Astrocyte (in vitro differentiated cells and primary cell): ENCODE results near the gene TUFT1. TPM values are rescaled to one million over a fixed set of nuclear protein-coding genes. Genes with fewer than 3 reads are reported as not detected.

Experiments
- DNase-seq: peaks from one replicate; pipeline ENCODE4 v3.0.0-alpha.2; 2010; ENCODE audit warnings: low read depth
- FAIRE-seq: peaks from 2 replicates; lab custom pipeline; 2011; peaks lifted over from hg19 to GRCh38; lab: Jason Lieb, UNC
- H2AFZ ChIP-seq: 2 replicates; pipeline ENCODE4 v1.6.0; 2012; ENCODE audit warnings: low read depth, low read length, inconsistent platforms
- H3K27ac ChIP-seq: 2 replicates; pipeline ENCODE4 v1.5.1; 2011; ENCODE audit warnings: low read depth, low read length, inconsistent platforms
- H3K27me3 ChIP-seq: 2 replicates; pipeline ENCODE4 v1.6.0; 2011; ENCODE audit warnings: low read length, inconsistent platforms; ENCODE audit not compliant: insufficient read depth
- H3K36me3 ChIP-seq: 2 replicates; pipeline ENCODE4 v1.5.1; 2011; ENCODE audit warnings: low read length, inconsistent platforms; ENCODE audit not compliant: insufficient read depth
- H3K4me1 ChIP-seq: 2 replicates; pipeline ENCODE4 v1.5.1; 2011; ENCODE audit warnings: low read length, inconsistent platforms; ENCODE audit not compliant: insufficient read depth
- H3K4me2 ChIP-seq: 2 replicates; pipeline ENCODE4 v1.6.0; 2012; ENCODE audit warnings: low read length, inconsistent platforms
- H3K4me3 ChIP-seq: 2 replicates; pipeline ENCODE4 v1.5.1; 2011; ENCODE audit warnings: low read depth, mild to moderate bottlenecking, low read length, inconsistent platforms; ENCODE audit not compliant: insufficient read depth
- H3K79me2 ChIP-seq: 2 replicates; pipeline ENCODE4 v1.6.0; 2012; ENCODE audit warnings: mild to moderate bottlenecking, low read length, inconsistent platforms; ENCODE audit not compliant: insufficient read depth
- H3K9ac ChIP-seq: 2 replicates; pipeline ENCODE4 v1.6.0; 2012; ENCODE audit warnings: mild to moderate bottlenecking, low read length, inconsistent platforms
- H3K9me3 ChIP-seq: 2 replicates; pipeline ENCODE4 v1.5.1; 2012; ENCODE audit warnings: low read depth, mild to moderate bottlenecking, low read length, inconsistent platforms; ENCODE audit not compliant: insufficient read depth
- H4K20me1 ChIP-seq: 2 replicates; pipeline ENCODE4 v1.6.0; 2012; ENCODE audit warnings: low read length, inconsistent platforms; ENCODE audit not compliant: insufficient read depth
- H3K27ac Mint-ChIP-seq: one replicate; pipeline ENCODE4 v1.8.0; 2021; ENCODE audit warnings: mild to moderate bottlenecking, mixed read lengths; ENCODE audit not compliant: unreplicated experiment
- H3K27me3 Mint-ChIP-seq: one replicate; pipeline ENCODE4 v1.8.0; 2021; ENCODE audit warnings: low read depth, mixed read lengths; ENCODE audit not compliant: unreplicated experiment
- H3K36me3 Mint-ChIP-seq: one replicate; pipeline ENCODE4 v1.8.0; 2021; ENCODE audit warnings: low read depth, mixed read lengths; ENCODE audit not compliant: unreplicated experiment
- H3K4me1 Mint-ChIP-seq: one replicate; pipeline ENCODE4 v1.8.0; 2021; ENCODE audit warnings: low read depth, mixed read lengths; ENCODE audit not compliant: unreplicated experiment
- H3K4me3 Mint-ChIP-seq: one replicate; pipeline ENCODE4 v1.8.0; 2021; ENCODE audit warnings: mild to moderate bottlenecking, moderate library complexity, mixed read lengths; ENCODE audit not compliant: unreplicated experiment
- H3K9me3 Mint-ChIP-seq: one replicate; pipeline ENCODE4 v1.8.0; 2021; ENCODE audit warnings: mild to moderate bottlenecking, mixed read lengths; ENCODE audit not compliant: unreplicated experiment
- EZH2 ChIP-seq: IDR thresholded peaks from 2 replicates; pipeline ENCODE4 v1.6.1; 2012; ENCODE audit warnings: mild to moderate bottlenecking, low read length, inconsistent platforms; ENCODE audit not compliant: insufficient read depth
- total RNA-seq: library from RNA; stranded (reverse); gene quantifications from 2 replicates; pipeline ENCODE4 v1.2.1, GENCODE V29; 2021
- TF ChIP-seq, protein P1 (sequence below): IDR thresholded peaks from 2 replicates; pipeline ENCODE4 v1.5.1; 2011; ENCODE audit warnings: low read depth, mild to moderate bottlenecking, inconsistent platforms, low read length, moderate library complexity; ENCODE audit not compliant: insufficient read depth

Gene TUFT1
- total RNA-seq, 1 donor from 2014 or later: 90.6 TPM

DNA sequence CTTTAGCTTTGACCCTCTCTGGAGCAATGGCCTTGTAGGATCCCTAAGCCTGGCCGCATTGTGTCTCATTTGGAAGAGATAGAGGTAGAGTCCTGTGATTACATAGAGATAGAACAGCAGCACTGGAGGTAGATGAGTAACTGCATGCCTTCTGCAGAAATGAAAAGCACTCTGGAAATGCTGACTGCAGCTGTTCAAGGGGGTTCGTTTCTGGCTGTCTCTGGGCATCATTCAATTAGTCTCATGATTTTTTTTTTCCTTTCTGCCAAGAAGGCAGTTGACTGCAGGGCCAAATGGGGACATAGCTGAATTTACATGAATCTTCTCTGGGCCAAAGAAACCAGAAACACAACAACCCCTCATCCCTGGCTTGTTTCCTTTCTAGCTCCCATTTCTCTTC, 43.7 kb downstream of the TUFT1 start:
- Mint-ChIP-seq H3K4me3 (peak overlapping the region; percentile 11), H3K27me3 (no peaks in the 10 kb centered on the region), H3K9me3 (no peaks in the 10 kb centered on the region), H3K27ac (peak overlapping the region; percentile 95), H3K36me3 (peaks cover 33% of the 10 kb centered on the region), H3K4me1 (peaks cover 54% of the 10 kb centered on the region)
- H3K27ac ChIP-seq: no peak overlapping the region
- H3K36me3 ChIP-seq: peaks cover 18% of the 10 kb centered on the region
- H3K9ac ChIP-seq: no peak overlapping the region
- peaks cover 2% of the 10 kb centered on the region for H4K20me1 ChIP-seq
- no peaks in the 10 kb centered on the region for H3K9me3 ChIP-seq
- DNase-seq (no peak), FAIRE-seq (no peak)
- no peaks in the 10 kb centered on the region for H3K79me2 ChIP-seq
- peaks cover 17% of the 10 kb centered on the region for H3K4me1 ChIP-seq
- H3K4me3 ChIP-seq: no peak overlapping the region
- H3K4me2 ChIP-seq: no peak overlapping the region
- TF ChIP-seq EZH2: no peak
- TF ChIP-seq, protein P1, sequence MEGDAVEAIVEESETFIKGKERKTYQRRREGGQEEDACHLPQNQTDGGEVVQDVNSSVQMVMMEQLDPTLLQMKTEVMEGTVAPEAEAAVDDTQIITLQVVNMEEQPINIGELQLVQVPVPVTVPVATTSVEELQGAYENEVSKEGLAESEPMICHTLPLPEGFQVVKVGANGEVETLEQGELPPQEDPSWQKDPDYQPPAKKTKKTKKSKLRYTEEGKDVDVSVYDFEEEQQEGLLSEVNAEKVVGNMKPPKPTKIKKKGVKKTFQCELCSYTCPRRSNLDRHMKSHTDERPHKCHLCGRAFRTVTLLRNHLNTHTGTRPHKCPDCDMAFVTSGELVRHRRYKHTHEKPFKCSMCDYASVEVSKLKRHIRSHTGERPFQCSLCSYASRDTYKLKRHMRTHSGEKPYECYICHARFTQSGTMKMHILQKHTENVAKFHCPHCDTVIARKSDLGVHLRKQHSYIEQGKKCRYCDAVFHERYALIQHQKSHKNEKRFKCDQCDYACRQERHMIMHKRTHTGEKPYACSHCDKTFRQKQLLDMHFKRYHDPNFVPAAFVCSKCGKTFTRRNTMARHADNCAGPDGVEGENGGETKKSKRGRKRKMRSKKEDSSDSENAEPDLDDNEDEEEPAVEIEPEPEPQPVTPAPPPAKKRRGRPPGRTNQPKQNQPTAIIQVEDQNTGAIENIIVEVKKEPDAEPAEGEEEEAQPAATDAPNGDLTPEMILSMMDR: no peak
- H2AFZ ChIP-seq: no peak overlapping the region
- no peaks in the 10 kb centered on the region for H3K27me3 ChIP-seq

DNA sequence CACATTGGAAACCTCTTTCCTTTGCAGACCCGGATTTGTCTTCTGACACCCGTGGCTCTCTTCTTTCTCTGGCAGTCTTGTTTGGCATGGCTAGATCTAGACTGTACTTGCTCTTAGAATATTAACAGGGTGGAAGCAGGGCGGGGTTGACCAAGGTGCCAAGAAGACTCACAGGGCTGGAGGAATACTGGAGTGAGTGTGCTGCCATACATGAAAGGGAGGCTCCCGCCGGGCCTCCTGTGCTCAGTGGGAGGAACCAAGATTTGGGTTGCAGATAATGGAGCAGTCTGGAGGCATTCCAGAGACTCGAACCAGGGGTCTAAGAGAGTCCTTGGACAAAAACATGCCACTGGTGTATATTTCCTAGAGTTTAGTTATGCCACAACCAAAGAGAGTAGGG, 44.2 kb downstream of the TUFT1 start:
- peaks cover 30% of the 10 kb centered on the region for H3K36me3 Mint-ChIP-seq
- Histone ChIP-seq H2AFZ (no peak overlapping the region), H3K4me2 (no peak overlapping the region), H3K9ac (no peak overlapping the region), H4K20me1 (no peaks in the 10 kb centered on the region), H3K4me1 (peaks cover 12% of the 10 kb centered on the region), H3K9me3 (no peaks in the 10 kb centered on the region), H3K27me3 (no peaks in the 10 kb centered on the region), H3K79me2 (no peaks in the 10 kb centered on the region), H3K36me3 (peaks cover 18% of the 10 kb centered on the region), H3K27ac (no peak overlapping the region), H3K4me3 (no peak overlapping the region)
- peak overlapping the region; percentile 95 for H3K27ac Mint-ChIP-seq
- FAIRE-seq (no peak), DNase-seq (no peak)
- TF ChIP-seq, protein P1: no peak
- no peak for TF ChIP-seq EZH2
- peak overlapping the region; percentile 17 for H3K4me3 Mint-ChIP-seq
- H3K9me3 Mint-ChIP-seq: no peaks in the 10 kb centered on the region
- H3K27me3 Mint-ChIP-seq: no peaks in the 10 kb centered on the region
- H3K4me1 Mint-ChIP-seq: peaks cover 49% of the 10 kb centered on the region

- H3K4me3 Mint-ChIP-seq: peak overlapping the region; percentile 57
- DNase-seq (no peak), FAIRE-seq (no peak)
- peaks cover 44% of the 10 kb centered on the region for H3K4me1 Mint-ChIP-seq
- no peaks in the 10 kb centered on the region for H3K79me2 ChIP-seq
- H3K36me3 ChIP-seq: peaks cover 18% of the 10 kb centered on the region
- no peaks in the 10 kb centered on the region for H4K20me1 ChIP-seq
- no peaks in the 10 kb centered on the region for H3K9me3 ChIP-seq
- TF ChIP-seq EZH2: no peak
- TF ChIP-seq, protein P1: no peak
- H3K9me3 Mint-ChIP-seq: no peaks in the 10 kb centered on the region
- H3K27ac ChIP-seq: no peak overlapping the region
- no peak overlapping the region for H3K9ac ChIP-seq
- H3K36me3 Mint-ChIP-seq: peaks cover 26% of the 10 kb centered on the region
- peak overlapping the region; percentile 95 for H3K27ac Mint-ChIP-seq
- no peak overlapping the region for H2AFZ ChIP-seq
- H3K4me3 ChIP-seq: no peak overlapping the region
- H3K27me3 Mint-ChIP-seq: no peaks in the 10 kb centered on the region
- H3K27me3 ChIP-seq: no peaks in the 10 kb centered on the region
- H3K4me1 ChIP-seq: peaks cover 7% of the 10 kb centered on the region
- H3K4me2 ChIP-seq: no peak overlapping the region
These were observed 44.7 kb downstream of the TUFT1 start for GRCh38 chr1:151584780-151585179.
